WTC11 (cell line): ENCODE data around the gene TBX10. TPM values are rescaled to one million over a fixed set of nuclear protein-coding genes. Genes with fewer than 3 reads are reported as not detected.

ENCODE experiments used
- ATAC-seq: fragments of 200-7000 bp; cut with Tn5 transposase; 2 replicates; pipeline ENCODE4 v1.10.0; 2021; ENCODE audit warnings: mild to moderate bottlenecking, moderate library complexity
- CTCF ChIA-PET: fragments of 300-600 bp; sonication (Branson Sonifier 250); formaldehyde crosslinking; loops from one replicate; lab custom pipeline; 2021; ENCODE audit warnings: antibody characterized with exemption; lab: Charles Lee
- POLR2A ChIA-PET: fragments of 350-600 bp; sonication (Branson Sonifier 250); formaldehyde crosslinking; loops from one replicate; lab custom pipeline; 2021; ENCODE audit warnings: antibody characterized with exemption; lab: Charles Lee
- DNase-seq: peaks from one replicate; pipeline ENCODE4 v3.0.0; 2021; ENCODE audit warnings: low spot score
- H3K27ac Mint-ChIP-seq: 2 replicates; pipeline ENCODE4 v1.8.0; 2021; ENCODE audit warnings: mixed read lengths
- H3K27me3 Mint-ChIP-seq: 2 replicates; pipeline ENCODE4 v1.8.0; 2021; ENCODE audit warnings: low read depth, mild to moderate bottlenecking, moderate library complexity, mixed read lengths
- H3K36me3 Mint-ChIP-seq: 2 replicates; pipeline ENCODE4 v1.8.0; 2021; ENCODE audit warnings: mixed read lengths
- H3K4me1 Mint-ChIP-seq: 2 replicates; pipeline ENCODE4 v1.8.0; 2022; ENCODE audit warnings: mixed read lengths
- H3K4me3 Mint-ChIP-seq: 2 replicates; pipeline ENCODE4 v1.8.0; 2021; ENCODE audit warnings: mild to moderate bottlenecking, moderate library complexity, mixed read lengths
- H3K9me3 Mint-ChIP-seq: 2 replicates; pipeline ENCODE4 v1.8.0; 2021; ENCODE audit warnings: mixed read lengths
- ATF2 ChIP-seq: sonication (generic); formaldehyde crosslinking; IDR thresholded peaks from 2 replicates; pipeline ENCODE4 v1.8.1; 2022; ENCODE audit warnings: low read depth, missing genetic modification reagents, borderline replicate concordance
- CDX4 ChIP-seq: fragments of 250-450 bp; sonication (Bioruptor Pico); IDR thresholded peaks from 2 replicates; pipeline ENCODE4 v1.9.0; 2021; ENCODE audit warnings: moderate library complexity, mild to moderate bottlenecking, inconsistent platforms, borderline replicate concordance
- ERG ChIP-seq: fragments of 250-450 bp; sonication (Bioruptor Pico); IDR thresholded peaks from 2 replicates; pipeline ENCODE4 v1.8.0; 2021; ENCODE audit warnings: mild to moderate bottlenecking
- ETV6 ChIP-seq: sonication (generic); formaldehyde crosslinking; IDR thresholded peaks from 2 replicates; pipeline ENCODE4 v1.8.1; 2022; ENCODE audit warnings: mild to moderate bottlenecking, missing genetic modification reagents
- PRDM15 ChIP-seq: sonication (generic); formaldehyde crosslinking; IDR thresholded peaks from 2 replicates; pipeline ENCODE4 v1.8.0; 2022; ENCODE audit warnings: missing genetic modification reagents
- total RNA-seq: library from RNA; stranded (reverse); gene quantifications from 3 replicates; pipeline ENCODE4 v1.2.3, GENCODE V29; 2021

TBX10 gene
- total RNA-seq, 1 experiment from 2014 or later, result not detected

GRCh38 chr11:67645521-67646461, 6.2 kb upstream of the TBX10 start (continued):
- TF ChIP-seq ERG (CRISPR knock-in tag), result no peak
- TF ChIP-seq ETV6, result no peak

GRCh38 chr11:67644472-67645418, 5.2 kb upstream of the TBX10 start:
- Mint-ChIP-seq H3K9me3 (peaks cover 3% of the 10 kb centered on the region; the same call in 1 of the 2 replicates), H3K4me3 (no peak overlapping the region), H3K27me3 (peaks cover 23% of the 10 kb centered on the region), H3K4me1 (peaks cover 2% of the 10 kb centered on the region; the same call in 1 of the 2 replicates), H3K36me3 (no peaks in the 10 kb centered on the region), H3K27ac (no peak overlapping the region)
- ChIA-PET CTCF (interaction anchor here (0.5 to 3.3 kb wide), 14 partner anchors 10 to 138 kb away, joined by 3 to 34 read pairs (median 4); partner anchors contain the start of gene NUDT8), POLR2A (interaction anchor here (1.5 kb wide), 1 partner anchor 15 kb away, joined by 4 read pairs; the partner anchor contains the start of gene NUDT8)
- TF ChIP-seq PRDM15 (0 out of 2 replicates have a peak, but pooled peaks have one; percentile 8), ATF2 (CRISPR knock-in tag) (no peak)
- DNase-seq, result peak; percentile 62
- ATAC-seq, result peak; percentile 33

- peaks cover 2% of the 10 kb centered on the region; the same call in 1 of the 2 replicates for H3K4me1 Mint-ChIP-seq
- no peak overlapping the region for H3K4me3 Mint-ChIP-seq
- H3K27me3 Mint-ChIP-seq, result peaks cover 27% of the 10 kb centered on the region
- peaks cover 3% of the 10 kb centered on the region; the same call in 1 of the 2 replicates for H3K9me3 Mint-ChIP-seq
- ATAC-seq (0 out of 2 replicates have a peak, but pooled peaks have one; percentile 5), DNase-seq (peak; percentile 22)
- H3K27ac Mint-ChIP-seq, result no peak overlapping the region
- POLR2A ChIA-PET, result no interaction called here
- CTCF ChIA-PET, result interaction anchor here (1.0 to 3.3 kb wide), 3 partner anchors 15 to 72 kb away, joined by 4 to 34 read pairs (median 5); partner anchors contain the start of gene NUDT8
- TF ChIP-seq PRDM15, result 0 out of 2 replicates have a peak, but pooled peaks have one; percentile 16
- TF ChIP-seq CDX4 (CRISPR knock-in tag), result no peak
- H3K36me3 Mint-ChIP-seq, result no peaks in the 10 kb centered on the region
Measured at GRCh38 chr11:67644042-67644441, 4.5 kb upstream of the TBX10 start.
